Stimulated activated CD4-positive, alpha-beta T cell treated with anti-CD3 and anti-CD28 coated beads, Interleukin-12 subunit alpha, Interleukin-12 subunit beta, amount 100 ng/mL, for 24 hours (primary cell): ENCODE data around the gene RIN3.

ENCODE experiments used
- DNase-seq, 2 experiments: peaks; one replicate each; pipeline ENCODE4 v3.0.0-alpha.2; 2020; ENCODE audit warnings: low read depth in 2 of 2

The RIN3 gene

DNA sequence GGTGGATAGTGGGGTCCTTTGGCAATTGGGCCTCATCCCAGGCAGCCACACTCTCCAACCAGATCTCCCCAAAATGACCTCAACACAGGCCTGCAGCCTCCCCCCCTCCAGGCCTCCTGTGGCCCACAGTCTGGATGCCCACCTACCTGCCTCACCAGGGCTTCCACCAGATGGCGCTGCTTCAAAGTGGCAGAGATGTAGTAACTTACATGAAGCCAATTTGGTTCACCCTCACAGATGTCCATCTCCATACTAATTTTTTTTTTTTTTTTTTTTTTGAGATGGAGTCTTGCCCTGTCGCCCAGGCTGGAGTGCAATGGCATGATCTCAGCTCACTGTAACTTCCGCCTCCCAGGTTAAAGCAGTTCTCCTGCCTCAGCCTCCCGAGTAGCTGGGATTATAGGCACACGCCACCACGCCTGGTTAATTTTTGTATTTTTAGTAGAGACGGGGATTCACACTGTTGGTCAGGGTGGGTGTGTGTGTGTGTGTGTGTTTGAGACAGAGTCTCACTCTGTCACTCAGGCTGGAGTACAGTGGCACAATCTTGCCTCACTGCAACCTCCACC is 201.2 kb downstream of the RIN3 start:
- DNase-seq, result peak; percentile 56 to 87

DNA sequence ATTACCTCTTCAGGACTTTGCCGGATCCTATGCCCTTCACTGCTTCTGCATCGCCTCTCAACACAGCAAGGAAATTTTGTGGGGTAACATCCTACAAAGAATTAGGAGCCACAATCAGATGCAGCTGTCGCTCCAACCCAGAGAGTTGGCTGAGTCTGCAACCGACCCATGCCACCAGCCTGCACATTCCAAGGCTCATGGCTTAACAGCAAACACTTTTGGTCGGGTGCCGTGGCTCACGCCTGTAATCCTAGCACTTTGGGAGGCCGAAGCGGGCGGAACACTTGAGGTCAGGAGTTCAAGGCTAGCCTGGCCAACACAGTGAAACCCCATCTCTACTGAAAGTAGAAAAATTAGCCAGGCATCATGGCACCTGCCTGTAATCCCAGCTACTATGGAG is 202.6 kb downstream of the RIN3 start:
- no peak for DNase-seq

DNA sequence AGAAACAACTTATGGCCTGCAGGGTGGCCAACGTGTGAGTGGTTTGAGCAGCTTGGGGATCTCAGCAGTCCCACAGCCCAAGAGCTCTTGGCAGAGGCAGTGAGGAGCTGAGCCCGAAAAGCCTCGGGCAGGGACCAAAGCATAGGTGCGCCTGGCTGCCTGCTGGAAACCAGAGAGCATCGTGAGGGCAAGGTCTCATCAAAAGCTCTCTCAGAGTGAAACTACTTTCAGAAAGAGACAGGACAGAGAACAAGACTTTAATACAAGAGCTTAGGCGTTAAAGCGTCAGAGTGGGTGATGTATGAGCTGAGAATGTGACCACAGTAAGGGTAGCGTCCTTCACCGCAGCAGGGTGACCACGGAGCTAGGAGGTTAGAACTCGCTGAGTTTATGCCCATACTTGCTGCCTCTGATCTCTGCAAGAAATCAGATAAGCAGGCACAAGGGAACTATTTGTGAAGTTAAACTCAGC is 204.0 kb downstream of the RIN3 start:
- DNase-seq, result no peak

DNA sequence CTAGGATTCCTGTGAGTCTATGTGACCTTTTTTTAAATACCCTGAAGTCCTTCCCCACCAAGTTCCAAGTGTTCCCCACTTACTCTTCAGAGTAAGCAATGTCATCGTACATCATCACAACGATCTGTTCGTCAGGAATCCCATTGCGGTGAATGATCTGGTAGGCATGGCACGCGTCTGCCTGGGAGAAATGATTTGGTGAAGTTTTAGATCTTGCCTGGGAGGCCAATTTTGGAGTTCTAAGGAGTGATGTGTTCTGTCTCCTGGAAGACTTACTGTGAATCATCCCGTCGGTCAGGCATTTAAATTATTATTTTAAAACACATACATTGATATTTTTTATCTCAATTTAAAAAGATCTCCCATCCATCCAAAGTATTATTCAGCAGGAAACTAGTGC is 205.1 kb downstream of the RIN3 start:
- DNase-seq, result no peak

DNA sequence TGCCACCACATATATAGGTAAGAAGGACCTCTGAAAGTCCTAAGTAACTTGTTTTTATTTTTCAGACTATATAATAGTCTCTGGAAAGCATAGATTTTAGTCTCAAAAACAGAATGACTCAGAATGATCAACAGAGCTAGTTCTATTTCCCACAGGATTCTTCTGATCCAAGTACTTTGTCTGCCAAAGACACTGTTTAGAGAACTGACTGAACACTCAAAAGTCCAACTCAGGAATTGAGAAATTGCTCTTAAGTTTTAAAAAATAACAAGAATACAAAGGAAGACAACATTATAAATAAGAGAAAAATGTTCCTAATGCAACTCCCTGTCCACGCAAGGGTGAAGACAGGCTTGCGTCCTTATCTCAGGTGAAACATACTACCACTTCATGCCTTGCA is 205.8 kb downstream of the RIN3 start:
- no peak for DNase-seq

DNA sequence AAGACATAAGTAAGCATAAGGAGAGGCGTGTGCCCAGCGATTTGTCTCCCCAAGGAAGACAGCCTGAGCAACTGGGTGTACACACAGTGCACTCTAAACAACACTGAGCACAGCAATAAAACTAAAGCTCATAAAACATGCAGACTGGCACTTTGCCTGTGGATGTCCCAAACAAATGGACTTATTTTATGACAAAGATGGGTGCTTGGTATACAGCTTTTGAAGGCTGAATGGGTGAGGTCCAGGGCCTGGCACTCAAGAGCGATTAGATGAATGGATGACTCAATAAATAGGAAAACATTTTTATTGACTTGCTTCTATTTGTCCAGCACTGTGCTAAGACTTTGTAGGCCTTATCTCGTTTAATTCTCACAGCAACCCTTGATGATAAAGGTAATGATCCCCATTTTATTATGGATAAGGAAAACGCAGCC is 206.3 kb downstream of the RIN3 start:
- no peak for DNase-seq

DNA sequence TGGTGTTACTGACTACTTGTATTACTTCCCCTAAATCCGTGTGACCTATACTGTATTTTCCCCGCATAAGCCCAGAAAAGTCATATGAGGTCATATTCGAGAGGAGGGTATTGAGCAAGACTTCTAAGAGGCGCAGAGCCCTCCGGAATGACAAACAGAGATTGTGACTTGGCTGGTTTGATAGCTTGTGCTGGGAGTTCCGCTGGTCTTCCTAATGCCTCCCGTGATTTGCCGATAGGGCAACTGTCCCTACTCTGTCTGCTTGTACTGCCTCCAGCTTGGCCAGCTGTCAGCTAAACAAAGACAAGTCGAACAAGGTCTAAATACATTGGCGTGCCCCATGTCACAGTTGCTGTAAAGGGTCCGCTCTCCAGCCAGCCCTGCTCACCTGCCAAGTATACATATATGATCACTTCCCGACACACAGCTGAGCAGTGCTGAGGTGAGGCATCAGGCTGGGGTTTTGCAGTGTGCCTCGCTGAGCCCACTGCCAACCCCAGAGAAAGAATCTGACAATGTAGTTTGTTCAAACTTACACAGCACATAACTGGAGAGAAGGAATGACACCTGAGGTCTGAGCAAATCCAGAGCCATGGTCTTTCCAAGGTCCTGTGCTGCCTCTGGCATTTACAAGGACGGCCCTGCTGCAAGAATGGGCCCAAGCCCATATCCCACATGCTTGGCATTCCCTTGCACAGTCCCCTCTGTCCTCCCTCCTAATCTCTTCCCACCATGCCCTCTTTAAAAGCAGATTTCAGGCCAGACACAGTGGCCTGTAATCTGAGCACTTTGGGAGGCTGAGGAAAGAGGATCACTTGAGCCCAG is 211.1 kb downstream of the RIN3 start:
- DNase-seq, result no peak

DNA sequence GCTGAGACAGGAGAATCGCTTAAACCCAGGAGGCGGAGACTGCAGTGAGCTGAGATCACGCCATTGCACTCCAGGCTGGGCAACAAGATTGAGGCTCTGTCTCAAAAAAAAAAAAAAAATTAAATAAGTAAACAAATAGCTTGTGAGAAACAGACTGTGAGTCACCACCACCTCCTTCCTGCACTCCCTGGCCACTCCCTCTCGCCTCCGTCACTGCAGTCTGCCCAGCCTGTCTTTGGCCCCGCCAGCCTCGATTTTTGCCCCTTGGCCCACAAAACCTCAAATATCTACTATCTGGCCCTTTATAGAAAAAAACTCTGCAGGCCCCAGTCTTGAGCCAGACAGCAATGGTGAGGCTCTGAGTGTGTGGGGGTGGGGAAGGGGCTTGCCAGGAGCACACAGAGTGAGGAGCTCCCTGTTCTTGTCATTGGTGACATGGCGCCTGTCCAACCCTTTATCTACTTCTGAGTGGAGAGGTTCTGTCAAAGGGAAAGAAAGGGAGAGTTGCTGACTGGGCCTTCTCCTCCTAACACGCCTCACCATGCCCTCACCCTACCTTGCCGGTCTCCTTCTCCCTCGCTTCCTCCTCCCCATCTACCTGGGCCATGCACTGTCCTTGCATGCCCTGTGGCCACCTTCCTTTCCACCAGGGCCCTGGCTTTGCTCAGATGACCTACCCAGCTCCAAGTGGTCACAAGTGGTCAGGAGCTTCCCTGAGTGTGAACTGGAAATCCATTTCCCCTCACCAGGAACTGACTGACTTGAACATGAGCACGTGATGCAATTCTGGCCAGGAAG is 212.8 kb downstream of the RIN3 start:
- no peak for DNase-seq

DNA sequence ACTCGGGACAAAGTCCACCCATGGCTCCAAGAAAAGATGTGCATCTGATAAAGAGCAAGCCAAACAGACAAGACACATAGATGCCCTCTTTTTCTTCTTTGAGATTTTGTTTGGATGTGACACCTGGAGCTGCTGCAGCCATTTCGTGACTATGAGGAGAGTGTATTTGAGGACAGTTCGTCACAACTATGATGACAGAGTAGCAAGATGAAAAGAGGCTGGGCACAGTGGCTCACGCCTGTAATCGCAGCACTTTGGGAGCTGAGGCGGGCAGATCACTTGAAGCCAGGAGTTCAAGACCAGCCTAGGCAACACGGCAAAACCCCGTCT is 213.3 kb downstream of the RIN3 start:
- DNase-seq, result no peak

DNA sequence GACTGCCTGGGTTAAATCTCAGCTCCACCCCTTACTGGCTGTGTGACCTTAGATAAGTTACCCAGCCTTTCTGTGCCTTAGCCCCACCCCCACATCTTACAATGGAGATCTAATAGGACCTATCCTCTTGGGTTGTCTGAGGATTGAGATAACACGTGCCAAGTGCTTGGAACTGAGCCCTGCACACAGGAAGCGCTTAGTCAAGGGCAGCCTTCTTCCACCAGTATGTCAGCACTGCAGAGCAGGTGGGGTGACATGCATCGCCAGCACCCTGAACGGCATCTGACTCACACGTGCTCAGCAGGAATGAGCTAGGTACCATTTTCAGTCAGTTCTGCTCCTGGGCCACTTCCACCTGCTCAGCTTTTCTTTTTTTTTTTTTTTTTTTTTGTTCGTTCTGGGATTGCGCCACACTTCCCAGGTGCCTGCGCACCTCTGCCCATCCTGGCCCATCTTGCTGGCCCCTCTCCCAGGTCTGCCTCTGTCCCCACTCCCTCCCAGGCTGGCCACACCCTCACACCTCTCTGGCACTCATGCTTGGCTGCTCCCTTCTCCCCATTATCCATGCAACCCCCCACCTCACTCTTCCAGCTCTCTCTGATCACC is 215.3 kb downstream of the RIN3 start:
- DNase-seq, result peak in 1 of 2 experiments; percentile 43

DNA sequence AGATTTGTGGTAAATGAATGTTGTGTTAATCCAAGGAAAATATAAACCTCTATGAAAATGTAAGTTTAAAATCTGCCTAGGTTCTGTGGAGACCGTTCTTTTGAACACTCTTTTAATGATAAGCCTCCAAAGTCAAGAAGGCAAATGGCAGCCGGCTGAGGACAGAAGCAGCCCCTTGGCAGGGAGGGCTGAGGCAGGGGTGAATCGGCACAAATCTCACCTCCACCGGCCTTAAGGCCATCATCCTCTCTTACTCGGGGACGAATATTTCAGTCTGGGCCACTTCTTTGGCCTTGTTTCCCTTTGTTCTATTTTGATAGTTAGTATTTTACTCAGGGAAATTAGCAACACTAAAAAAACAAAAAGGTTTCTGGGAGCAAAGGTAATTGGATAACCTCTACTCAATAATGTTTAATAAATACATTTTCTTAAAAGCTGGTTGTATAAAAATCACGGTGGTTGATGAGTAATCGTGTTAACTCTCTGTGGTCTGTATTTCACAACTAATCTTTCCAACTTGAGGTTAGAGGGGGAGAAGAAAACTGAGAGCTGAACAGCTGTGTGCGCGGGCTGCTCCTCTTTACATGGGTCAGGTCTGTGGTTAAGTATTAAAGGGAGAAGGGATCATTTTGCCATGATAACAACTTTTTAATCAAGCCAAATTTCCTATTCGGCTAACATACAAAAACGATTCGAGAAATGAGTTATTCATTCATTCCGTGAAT is 216.2 kb downstream of the RIN3 start:
- DNase-seq, result no peak

DNA sequence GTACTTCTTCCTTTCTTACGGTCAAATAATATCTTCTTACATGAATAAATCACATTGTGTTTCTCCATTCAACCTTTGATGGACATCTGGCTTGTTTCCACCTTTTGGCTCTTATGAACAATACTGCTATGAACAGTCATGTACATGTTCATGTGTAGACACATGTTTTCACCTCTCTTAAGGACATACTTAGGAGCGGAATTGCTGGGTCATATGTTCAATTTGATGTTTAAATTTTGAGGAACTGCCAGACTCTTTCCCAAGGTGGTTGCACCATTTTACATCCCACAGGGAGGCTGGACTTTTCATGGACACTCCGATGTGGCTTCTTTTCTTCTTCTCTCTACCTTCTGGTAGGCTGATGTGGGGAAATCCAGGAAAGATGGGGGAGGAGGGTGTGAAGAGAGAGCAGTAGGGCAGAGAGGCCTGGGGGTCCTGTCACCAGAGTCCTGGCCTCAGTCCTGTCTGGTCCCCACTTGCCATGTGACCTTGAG is 218.1 kb downstream of the RIN3 start:
- no peak for DNase-seq

DNA sequence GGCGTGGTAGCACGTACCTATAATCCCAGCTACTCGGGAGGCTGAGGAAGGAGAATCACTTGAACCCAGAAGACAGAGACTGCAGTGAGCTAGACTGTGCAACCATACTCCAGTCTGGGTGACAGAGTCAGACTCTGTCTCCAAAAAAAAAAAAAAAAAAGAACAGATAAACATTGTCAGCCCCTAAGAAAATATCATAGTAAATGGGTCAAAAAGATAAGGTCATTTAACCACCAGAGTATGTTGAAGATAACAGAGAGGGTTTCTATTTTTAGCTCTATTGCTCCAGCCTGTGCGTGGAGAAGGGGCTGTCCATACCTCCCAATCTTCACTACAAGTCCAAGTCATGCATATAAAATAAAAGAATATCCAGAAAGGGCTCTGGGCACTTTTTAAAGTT is 219.4 kb downstream of the RIN3 start:
- no peak for DNase-seq

DNA sequence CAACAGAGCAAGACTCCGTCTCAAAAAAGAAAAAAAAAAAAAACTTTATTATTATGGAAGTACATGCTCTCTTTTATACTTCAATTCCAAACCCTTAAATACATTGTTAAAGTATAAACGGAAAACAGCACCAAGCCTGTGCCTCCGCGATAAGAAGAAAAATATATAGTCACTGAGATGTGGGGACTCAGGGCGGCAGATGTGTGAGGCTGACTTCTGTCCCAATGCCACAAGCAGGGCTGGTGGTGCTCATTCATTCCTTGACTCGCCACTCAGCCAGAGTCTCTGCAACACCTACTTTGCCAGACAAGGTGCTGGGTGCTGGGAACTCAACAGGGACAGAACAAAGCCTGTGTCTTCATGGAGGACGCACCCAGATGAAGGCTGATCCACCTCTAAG is 221.0 kb downstream of the RIN3 start:
- DNase-seq, result no peak

DNA sequence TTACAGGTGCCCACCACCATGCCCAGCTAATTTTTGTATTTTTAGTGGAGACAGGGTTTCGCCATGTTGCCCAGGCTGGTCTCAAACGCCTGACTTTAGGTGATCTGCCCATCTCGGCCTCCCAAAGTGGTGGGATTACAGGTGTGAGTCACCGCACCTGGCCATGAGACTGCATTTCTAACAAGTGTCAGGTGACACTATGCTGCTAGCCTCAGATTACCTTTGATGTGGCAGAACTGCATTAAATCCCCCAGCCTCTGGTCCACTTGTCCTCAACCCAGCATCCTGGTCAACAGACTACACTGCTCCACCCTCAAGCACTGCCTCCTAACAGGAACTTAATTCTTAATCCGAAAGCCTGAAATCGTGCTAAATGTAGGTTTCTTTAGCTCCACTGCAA is 221.8 kb downstream of the RIN3 start:
- no peak for DNase-seq

DNA sequence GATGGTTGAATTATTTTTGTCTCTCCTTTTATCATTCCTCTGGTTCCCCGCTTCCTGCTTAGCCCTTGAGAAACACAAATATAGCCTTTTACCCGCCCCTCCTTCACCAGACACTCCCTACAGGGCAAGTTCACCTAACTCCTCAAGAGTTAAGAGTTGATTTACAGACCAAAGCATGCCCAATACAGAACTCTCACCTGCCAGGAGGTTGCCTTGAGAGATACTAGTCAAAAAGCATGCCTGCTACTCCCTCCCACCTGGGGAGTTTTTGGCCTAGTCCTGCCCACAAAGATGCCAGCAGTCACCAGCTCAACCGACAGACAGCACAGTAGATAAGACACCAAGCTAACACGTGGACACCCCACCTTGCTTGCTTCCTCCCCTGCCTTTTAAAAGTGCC is 223.6 kb downstream of the RIN3 start:
- DNase-seq, result no peak

DNA sequence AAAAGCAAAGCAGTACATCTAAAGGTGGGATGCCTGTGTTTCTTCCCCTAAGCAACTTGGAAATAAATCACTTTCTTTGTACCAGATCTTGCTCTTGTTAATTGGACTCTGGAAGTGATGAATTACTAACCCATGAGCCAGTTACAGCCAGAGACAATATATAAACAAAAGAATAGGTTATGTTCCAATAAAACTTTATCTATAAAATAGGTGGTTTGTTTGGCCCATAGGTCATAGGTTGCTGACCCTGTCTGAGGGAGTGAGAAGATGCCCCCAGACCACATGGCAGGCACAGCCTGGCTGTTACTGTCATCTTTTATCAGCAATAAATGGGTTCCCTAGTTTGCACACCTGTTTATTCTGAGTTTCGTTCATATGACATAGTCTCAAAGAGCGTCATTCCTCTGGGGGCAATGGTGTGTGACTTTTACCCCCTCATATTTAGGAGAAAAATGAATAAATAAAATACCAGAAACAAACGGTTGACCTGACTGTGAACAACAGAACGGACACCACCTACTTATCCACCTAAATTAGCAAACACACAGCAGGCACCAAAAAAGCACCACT is 224.1 kb downstream of the RIN3 start:
- no peak for DNase-seq
